ENCODE measurements around the gene NMD3. TPM values are rescaled to one million over a fixed set of nuclear protein-coding genes. Genes with fewer than 3 reads are reported as not detected.

Gene NMD3
- polyA plus RNA-seq, 1 of the 3 experiments (the other 2 are of a cell fraction): 15.1 TPM

Small RNA genes within 50 kb of the gene (small RNA-seq; reads per million reads assigned to genes)
- 0 to 0.29 (median 0) reads per million in 7 experiments for gene AC108738.1

Other genes starting within 250 kb of the NMD3 start
- gene B3GALNT1, start 116.0 kb upstream of the NMD3 start, polyA plus RNA-seq (2012; rRNA removed): 0.15 and 0.32 TPM in 2 replicates
- gene SPTSSB, start 150.2 kb downstream of the NMD3 start, polyA plus RNA-seq (2012; rRNA removed): 0.07 and 0.57 TPM in 2 replicates

Data from SK-N-SH (cell line).